Measurements from ENCODE around the gene ENTHD1. TPM values are rescaled to one million over a fixed set of nuclear protein-coding genes. Genes with fewer than 3 reads are reported as not detected.

The ENTHD1 gene
- total and polyA plus RNA-seq, 10 of the 15 experiments (the other 5 are each of a cell fraction or from before 2014, with no cell fraction given) = 0.09 to 0.52 (median 0.21) TPM; not detected in 1

- no peak for DNase-seq (ENCODE audit: low read depth, low spot score)
- Histone ChIP-seq H3K27ac (ENCODE audit: control insufficient read depth, insufficient read depth) (no peak overlapping the region), H3K4me3 (no peak overlapping the region), H3K27me3 (replicated peaks in 1 of 2; ENCODE audit: control insufficient read depth in 2 of 2, insufficient read depth in 2 of 2, low read length in 1 of 2) (no peaks in the 10 kb centered on the region), H3K36me3 (ENCODE audit: control insufficient read depth in 2 of 2, insufficient read depth in 2 of 2, low read length in 1 of 2) (peaks cover 16 to 19% of the 10 kb centered on the region in 2 experiments; a peak in 3 of 4 replicates), H3K4me2 (ENCODE audit: control insufficient read depth, insufficient read depth) (no peak overlapping the region), H3K9me3 (replicated peaks; ENCODE audit: control insufficient read depth, insufficient read depth, low read length) (no peaks in the 10 kb centered on the region), H2AFZ (ENCODE audit: control insufficient read depth, low read depth, low read length) (no peak overlapping the region), H3K9ac (ENCODE audit: control insufficient read depth, insufficient read depth, low read length) (no peak overlapping the region), H3K79me2 (ENCODE audit: control insufficient read depth, insufficient read depth, low read length) (peaks cover 54% of the 10 kb centered on the region), H3K4me1 (ENCODE audit: control insufficient read depth, insufficient read depth, low read length) (peaks cover 22% of the 10 kb centered on the region), H4K20me1 (ENCODE audit: control insufficient read depth, insufficient read depth) (peaks cover 12% of the 10 kb centered on the region; the same call in 1 of the 2 replicates)
- ChIA-PET CTCF (interaction anchor here (0.7 to 2.9 kb wide), 7 partner anchors 8 to 137 kb away, joined by 3 to 37 read pairs (median 4); no protein-coding TSS in a partner anchor), POLR2A (interaction anchor here (0.6 kb wide), 1 partner anchor 81 kb away, joined by 4 read pairs; no protein-coding TSS in a partner anchor), RAD21 (ENCODE audit: unreplicated experiment) (interaction anchor here (0.6 to 1.8 kb wide), 5 partner anchors 10 to 81 kb away, joined by 3 to 13 read pairs (median 6); no protein-coding TSS in a partner anchor), SMC1A (ENCODE audit: uncharacterized antibody, unreplicated experiment) (interaction anchor here (0.9 to 3.0 kb wide), 13 partner anchors 8 to 405 kb away, joined by 3 to 13 read pairs (median 6); no protein-coding TSS in a partner anchor)
- no peak for FAIRE-seq
- TF ChIP-seq, protein P1, sequence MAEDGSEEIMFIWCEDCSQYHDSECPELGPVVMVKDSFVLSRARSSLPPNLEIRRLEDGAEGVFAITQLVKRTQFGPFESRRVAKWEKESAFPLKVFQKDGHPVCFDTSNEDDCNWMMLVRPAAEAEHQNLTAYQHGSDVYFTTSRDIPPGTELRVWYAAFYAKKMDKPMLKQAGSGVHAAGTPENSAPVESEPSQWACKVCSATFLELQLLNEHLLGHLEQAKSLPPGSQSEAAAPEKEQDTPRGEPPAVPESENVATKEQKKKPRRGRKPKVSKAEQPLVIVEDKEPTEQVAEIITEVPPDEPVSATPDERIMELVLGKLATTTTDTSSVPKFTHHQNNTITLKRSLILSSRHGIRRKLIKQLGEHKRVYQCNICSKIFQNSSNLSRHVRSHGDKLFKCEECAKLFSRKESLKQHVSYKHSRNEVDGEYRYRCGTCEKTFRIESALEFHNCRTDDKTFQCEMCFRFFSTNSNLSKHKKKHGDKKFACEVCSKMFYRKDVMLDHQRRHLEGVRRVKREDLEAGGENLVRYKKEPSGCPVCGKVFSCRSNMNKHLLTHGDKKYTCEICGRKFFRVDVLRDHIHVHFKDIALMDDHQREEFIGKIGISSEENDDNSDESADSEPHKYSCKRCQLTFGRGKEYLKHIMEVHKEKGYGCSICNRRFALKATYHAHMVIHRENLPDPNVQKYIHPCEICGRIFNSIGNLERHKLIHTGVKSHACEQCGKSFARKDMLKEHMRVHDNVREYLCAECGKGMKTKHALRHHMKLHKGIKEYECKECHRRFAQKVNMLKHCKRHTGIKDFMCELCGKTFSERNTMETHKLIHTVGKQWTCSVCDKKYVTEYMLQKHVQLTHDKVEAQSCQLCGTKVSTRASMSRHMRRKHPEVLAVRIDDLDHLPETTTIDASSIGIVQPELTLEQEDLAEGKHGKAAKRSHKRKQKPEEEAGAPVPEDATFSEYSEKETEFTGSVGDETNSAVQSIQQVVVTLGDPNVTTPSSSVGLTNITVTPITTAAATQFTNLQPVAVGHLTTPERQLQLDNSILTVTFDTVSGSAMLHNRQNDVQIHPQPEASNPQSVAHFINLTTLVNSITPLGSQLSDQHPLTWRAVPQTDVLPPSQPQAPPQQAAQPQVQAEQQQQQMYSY (CRISPR knock-in tag; IDR thresholded peaks at IDR 0.05) = no peak
- TF ChIP-seq CTCF (IDR thresholded peaks at IDR 0.05 in 2 of 3, conservative IDR thresholded peaks at IDR 0.05 in 1 of 3; ENCODE audit: control insufficient read depth in 2 of 3, extremely low read depth in 1 of 3, insufficient read depth in 1 of 3, low read depth in 3 of 3, low read length in 3 of 3) = peak in 2 of 3 experiments; percentile 2 to 14; a peak in 1 of 6 replicates
- peak; percentile 52 for ATAC-seq
- 86% methylated on average over 5 of the region's 5 CpGs for WGBS (ENCODE audit: insufficient coverage, insufficient replicate concordance, low lambda C conversion rate, missing lambda C conversion rate)
- intact Hi-C loops (cut with micrococcal nuclease; ENCODE audit: unreplicated experiment) = no loop called here
- in situ Hi-C loops (cut with MboI) = loop anchor here (5.0 kb wide), 1 partner anchor 401 kb away; no protein-coding TSS in a partner anchor
- BruUV-seq (replicated peaks) = no TSS peak
Measured at GRCh38 chr22:39943337-39943736, 49.8 kb upstream of the ENTHD1 start.

Data from GM12878 (cell line).